Measurements from ENCODE around the gene TMEM131.

DNA sequence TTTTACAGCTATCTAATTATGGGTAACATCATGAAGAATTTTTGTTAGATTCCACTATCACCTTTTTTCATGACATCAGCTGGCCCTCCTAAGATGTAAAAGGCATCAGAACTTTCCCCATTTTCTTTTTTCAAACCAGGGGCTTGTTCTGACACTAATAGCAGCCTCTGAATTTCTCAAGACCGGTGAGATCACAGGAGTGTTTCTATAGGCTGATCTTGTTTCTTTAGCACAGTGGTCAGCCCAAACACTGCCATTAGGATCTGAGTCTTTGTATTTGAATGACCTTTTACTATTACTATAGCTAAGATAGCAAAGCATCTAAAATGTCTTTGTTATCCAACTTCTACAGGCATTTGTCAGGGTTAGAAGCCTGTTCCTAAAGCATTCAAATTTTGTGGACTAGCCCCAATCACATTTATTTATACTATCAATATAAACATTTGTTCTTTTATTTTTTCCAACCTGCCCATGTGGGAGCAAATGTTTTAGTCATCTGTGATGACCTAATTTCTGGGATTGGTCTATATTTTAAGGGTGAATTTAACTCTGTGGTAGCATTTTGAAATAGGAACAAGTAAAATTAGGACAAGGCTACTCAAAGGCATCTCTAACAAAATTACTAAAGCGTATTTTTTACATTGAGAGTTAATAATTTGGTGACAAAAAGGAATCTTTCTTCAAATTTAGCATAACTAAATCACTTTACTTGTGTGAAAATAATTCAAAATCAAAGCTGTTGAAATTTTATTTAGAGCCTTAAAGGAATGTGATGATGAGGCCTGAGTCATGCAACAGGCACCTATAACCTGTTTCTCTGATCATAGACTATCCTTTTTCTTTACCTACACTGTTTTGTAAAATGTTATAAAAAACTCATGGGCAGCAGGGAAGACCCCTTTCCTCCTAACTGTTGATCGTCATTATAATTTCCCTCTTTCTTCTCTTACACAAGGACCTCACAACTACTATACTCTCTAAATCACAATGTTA lies 243.1 kb downstream of the TMEM131 start:
- TF ChIP-seq POLR2A (IDR thresholded peaks at IDR 0.05) (no peak), POLR2AphosphoS5 (IDR thresholded peaks at IDR 0.05; ENCODE audit: insufficient read depth in 1 of 2, low read depth in 1 of 2) (no peak)
- TF ChIP-seq, protein P1, sequence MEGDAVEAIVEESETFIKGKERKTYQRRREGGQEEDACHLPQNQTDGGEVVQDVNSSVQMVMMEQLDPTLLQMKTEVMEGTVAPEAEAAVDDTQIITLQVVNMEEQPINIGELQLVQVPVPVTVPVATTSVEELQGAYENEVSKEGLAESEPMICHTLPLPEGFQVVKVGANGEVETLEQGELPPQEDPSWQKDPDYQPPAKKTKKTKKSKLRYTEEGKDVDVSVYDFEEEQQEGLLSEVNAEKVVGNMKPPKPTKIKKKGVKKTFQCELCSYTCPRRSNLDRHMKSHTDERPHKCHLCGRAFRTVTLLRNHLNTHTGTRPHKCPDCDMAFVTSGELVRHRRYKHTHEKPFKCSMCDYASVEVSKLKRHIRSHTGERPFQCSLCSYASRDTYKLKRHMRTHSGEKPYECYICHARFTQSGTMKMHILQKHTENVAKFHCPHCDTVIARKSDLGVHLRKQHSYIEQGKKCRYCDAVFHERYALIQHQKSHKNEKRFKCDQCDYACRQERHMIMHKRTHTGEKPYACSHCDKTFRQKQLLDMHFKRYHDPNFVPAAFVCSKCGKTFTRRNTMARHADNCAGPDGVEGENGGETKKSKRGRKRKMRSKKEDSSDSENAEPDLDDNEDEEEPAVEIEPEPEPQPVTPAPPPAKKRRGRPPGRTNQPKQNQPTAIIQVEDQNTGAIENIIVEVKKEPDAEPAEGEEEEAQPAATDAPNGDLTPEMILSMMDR (IDR thresholded peaks at IDR 0.05), result no peak

Data from vagina (tissue), 2 donors.